GM23338 (cell line): Measurements from ENCODE around the gene GSDMA.

Experiments used
- CREB1 ChIP-seq: fragments of 250-450 bp; sonication (Bioruptor Pico); IDR thresholded peaks from 2 replicates; pipeline ENCODE4 v1.5.0; 2020; ENCODE audit warnings: low read depth, mild to moderate bottlenecking, moderate library complexity
- EZH2 ChIP-seq: fragments of 200-600 bp; sonication (generic); IDR thresholded peaks from one replicate; pipeline ENCODE4 v1.8.0; 2017; ENCODE audit warnings: antibody characterized with exemption, mild to moderate bottlenecking, low read depth; ENCODE audit not compliant: unreplicated experiment
- EZH2phosphoT487 ChIP-seq: fragments of 200-600 bp; sonication (generic); IDR thresholded peaks from one replicate; pipeline ENCODE4 v1.8.1; 2018; ENCODE audit warnings: antibody characterized with exemption; ENCODE audit not compliant: unreplicated experiment
- JUNB ChIP-seq: IDR thresholded peaks from one replicate; pipeline ENCODE4 v1.6.1; 2016; ENCODE audit warnings: antibody characterized with exemption; ENCODE audit not compliant: unreplicated experiment
- POLR2AphosphoS5 ChIP-seq: IDR thresholded peaks from 2 replicates; pipeline ENCODE4 v1.6.1; 2016; ENCODE audit warnings: antibody characterized with exemption, low read depth
- STAT1 ChIP-seq: IDR thresholded peaks from one replicate; pipeline ENCODE4 v1.6.1; 2016; ENCODE audit warnings: antibody characterized with exemption; ENCODE audit not compliant: unreplicated experiment
- ZNF114 ChIP-seq: fragments of 250-450 bp; sonication (Bioruptor Pico); IDR thresholded peaks from 2 replicates; pipeline ENCODE4 v1.5.0; 2020; ENCODE audit warnings: mild to moderate bottlenecking, moderate library complexity
- ZNF331 ChIP-seq: fragments of 250-450 bp; sonication (Bioruptor Pico); IDR thresholded peaks from 2 replicates; pipeline ENCODE4 v1.5.0; 2020; ENCODE audit warnings: low read depth, mild to moderate bottlenecking, moderate library complexity
- TF ChIP-seq, protein P1 (sequence below), 2 experiments: fragments of 200-600 bp in 1 of 2; sonication (generic) in 1 of 2; conservative IDR thresholded peaks; 2 replicates each; pipeline versions ENCODE4 v1.5.1 to v1.6.1; 2016 to 2017; ENCODE audit warnings: antibody characterized with exemption in 2 of 2, low read depth in 2 of 2, mild to moderate bottlenecking in 2 of 2, moderate library complexity in 1 of 2
- TF ChIP-seq, protein P2 (sequence below): IDR thresholded peaks from 2 replicates; pipeline ENCODE4 v1.6.1; 2016; ENCODE audit warnings: antibody characterized with exemption
- TF ChIP-seq, protein P3 (sequence below): IDR thresholded peaks from one replicate; pipeline ENCODE4 v1.6.1; 2018; ENCODE audit warnings: antibody characterized with exemption; ENCODE audit not compliant: unreplicated experiment
- TF ChIP-seq, protein P4 (sequence below): fragments of 250-450 bp; sonication (Bioruptor Pico); IDR thresholded peaks from 2 replicates; pipeline ENCODE4 v1.5.0; 2020; ENCODE audit warnings: mild to moderate bottlenecking, moderate library complexity

DNA sequence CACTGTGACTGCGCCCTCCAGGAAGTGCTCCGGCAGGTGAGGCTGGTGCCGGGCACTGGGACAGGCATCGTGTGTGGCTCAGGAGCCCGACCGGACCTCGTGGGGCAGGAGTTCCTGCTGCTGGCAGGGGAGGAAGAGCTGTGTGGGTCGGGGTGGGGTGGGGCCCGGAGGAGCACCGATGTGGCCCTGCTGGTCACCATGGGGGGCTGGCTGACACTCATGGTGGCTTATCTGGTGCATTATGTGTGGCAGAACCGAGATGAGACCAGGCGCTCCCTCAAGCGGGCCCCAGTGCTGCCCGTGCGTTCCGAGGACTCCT, 18.5 kb upstream of the GSDMA start:
- TF ChIP-seq, protein P1, sequence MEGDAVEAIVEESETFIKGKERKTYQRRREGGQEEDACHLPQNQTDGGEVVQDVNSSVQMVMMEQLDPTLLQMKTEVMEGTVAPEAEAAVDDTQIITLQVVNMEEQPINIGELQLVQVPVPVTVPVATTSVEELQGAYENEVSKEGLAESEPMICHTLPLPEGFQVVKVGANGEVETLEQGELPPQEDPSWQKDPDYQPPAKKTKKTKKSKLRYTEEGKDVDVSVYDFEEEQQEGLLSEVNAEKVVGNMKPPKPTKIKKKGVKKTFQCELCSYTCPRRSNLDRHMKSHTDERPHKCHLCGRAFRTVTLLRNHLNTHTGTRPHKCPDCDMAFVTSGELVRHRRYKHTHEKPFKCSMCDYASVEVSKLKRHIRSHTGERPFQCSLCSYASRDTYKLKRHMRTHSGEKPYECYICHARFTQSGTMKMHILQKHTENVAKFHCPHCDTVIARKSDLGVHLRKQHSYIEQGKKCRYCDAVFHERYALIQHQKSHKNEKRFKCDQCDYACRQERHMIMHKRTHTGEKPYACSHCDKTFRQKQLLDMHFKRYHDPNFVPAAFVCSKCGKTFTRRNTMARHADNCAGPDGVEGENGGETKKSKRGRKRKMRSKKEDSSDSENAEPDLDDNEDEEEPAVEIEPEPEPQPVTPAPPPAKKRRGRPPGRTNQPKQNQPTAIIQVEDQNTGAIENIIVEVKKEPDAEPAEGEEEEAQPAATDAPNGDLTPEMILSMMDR (conservative IDR thresholded peaks at IDR 0.05; ENCODE audit: low read depth in 2 of 2) = no peak
- TF ChIP-seq ZNF331 (no peak), ZNF114 (CRISPR knock-in tag) (no peak), EZH2 (no peak), POLR2AphosphoS5 (no peak), JUNB (no peak), CREB1 (CRISPR knock-in tag) (no peak), EZH2phosphoT487 (no peak), STAT1 (no peak)
- TF ChIP-seq, protein P2, sequence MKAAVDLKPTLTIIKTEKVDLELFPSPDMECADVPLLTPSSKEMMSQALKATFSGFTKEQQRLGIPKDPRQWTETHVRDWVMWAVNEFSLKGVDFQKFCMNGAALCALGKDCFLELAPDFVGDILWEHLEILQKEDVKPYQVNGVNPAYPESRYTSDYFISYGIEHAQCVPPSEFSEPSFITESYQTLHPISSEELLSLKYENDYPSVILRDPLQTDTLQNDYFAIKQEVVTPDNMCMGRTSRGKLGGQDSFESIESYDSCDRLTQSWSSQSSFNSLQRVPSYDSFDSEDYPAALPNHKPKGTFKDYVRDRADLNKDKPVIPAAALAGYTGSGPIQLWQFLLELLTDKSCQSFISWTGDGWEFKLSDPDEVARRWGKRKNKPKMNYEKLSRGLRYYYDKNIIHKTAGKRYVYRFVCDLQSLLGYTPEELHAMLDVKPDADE = no peak
- TF ChIP-seq, protein P3, sequence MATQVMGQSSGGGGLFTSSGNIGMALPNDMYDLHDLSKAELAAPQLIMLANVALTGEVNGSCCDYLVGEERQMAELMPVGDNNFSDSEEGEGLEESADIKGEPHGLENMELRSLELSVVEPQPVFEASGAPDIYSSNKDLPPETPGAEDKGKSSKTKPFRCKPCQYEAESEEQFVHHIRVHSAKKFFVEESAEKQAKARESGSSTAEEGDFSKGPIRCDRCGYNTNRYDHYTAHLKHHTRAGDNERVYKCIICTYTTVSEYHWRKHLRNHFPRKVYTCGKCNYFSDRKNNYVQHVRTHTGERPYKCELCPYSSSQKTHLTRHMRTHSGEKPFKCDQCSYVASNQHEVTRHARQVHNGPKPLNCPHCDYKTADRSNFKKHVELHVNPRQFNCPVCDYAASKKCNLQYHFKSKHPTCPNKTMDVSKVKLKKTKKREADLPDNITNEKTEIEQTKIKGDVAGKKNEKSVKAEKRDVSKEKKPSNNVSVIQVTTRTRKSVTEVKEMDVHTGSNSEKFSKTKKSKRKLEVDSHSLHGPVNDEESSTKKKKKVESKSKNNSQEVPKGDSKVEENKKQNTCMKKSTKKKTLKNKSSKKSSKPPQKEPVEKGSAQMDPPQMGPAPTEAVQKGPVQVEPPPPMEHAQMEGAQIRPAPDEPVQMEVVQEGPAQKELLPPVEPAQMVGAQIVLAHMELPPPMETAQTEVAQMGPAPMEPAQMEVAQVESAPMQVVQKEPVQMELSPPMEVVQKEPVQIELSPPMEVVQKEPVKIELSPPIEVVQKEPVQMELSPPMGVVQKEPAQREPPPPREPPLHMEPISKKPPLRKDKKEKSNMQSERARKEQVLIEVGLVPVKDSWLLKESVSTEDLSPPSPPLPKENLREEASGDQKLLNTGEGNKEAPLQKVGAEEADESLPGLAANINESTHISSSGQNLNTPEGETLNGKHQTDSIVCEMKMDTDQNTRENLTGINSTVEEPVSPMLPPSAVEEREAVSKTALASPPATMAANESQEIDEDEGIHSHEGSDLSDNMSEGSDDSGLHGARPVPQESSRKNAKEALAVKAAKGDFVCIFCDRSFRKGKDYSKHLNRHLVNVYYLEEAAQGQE = no peak
- TF ChIP-seq, protein P4, sequence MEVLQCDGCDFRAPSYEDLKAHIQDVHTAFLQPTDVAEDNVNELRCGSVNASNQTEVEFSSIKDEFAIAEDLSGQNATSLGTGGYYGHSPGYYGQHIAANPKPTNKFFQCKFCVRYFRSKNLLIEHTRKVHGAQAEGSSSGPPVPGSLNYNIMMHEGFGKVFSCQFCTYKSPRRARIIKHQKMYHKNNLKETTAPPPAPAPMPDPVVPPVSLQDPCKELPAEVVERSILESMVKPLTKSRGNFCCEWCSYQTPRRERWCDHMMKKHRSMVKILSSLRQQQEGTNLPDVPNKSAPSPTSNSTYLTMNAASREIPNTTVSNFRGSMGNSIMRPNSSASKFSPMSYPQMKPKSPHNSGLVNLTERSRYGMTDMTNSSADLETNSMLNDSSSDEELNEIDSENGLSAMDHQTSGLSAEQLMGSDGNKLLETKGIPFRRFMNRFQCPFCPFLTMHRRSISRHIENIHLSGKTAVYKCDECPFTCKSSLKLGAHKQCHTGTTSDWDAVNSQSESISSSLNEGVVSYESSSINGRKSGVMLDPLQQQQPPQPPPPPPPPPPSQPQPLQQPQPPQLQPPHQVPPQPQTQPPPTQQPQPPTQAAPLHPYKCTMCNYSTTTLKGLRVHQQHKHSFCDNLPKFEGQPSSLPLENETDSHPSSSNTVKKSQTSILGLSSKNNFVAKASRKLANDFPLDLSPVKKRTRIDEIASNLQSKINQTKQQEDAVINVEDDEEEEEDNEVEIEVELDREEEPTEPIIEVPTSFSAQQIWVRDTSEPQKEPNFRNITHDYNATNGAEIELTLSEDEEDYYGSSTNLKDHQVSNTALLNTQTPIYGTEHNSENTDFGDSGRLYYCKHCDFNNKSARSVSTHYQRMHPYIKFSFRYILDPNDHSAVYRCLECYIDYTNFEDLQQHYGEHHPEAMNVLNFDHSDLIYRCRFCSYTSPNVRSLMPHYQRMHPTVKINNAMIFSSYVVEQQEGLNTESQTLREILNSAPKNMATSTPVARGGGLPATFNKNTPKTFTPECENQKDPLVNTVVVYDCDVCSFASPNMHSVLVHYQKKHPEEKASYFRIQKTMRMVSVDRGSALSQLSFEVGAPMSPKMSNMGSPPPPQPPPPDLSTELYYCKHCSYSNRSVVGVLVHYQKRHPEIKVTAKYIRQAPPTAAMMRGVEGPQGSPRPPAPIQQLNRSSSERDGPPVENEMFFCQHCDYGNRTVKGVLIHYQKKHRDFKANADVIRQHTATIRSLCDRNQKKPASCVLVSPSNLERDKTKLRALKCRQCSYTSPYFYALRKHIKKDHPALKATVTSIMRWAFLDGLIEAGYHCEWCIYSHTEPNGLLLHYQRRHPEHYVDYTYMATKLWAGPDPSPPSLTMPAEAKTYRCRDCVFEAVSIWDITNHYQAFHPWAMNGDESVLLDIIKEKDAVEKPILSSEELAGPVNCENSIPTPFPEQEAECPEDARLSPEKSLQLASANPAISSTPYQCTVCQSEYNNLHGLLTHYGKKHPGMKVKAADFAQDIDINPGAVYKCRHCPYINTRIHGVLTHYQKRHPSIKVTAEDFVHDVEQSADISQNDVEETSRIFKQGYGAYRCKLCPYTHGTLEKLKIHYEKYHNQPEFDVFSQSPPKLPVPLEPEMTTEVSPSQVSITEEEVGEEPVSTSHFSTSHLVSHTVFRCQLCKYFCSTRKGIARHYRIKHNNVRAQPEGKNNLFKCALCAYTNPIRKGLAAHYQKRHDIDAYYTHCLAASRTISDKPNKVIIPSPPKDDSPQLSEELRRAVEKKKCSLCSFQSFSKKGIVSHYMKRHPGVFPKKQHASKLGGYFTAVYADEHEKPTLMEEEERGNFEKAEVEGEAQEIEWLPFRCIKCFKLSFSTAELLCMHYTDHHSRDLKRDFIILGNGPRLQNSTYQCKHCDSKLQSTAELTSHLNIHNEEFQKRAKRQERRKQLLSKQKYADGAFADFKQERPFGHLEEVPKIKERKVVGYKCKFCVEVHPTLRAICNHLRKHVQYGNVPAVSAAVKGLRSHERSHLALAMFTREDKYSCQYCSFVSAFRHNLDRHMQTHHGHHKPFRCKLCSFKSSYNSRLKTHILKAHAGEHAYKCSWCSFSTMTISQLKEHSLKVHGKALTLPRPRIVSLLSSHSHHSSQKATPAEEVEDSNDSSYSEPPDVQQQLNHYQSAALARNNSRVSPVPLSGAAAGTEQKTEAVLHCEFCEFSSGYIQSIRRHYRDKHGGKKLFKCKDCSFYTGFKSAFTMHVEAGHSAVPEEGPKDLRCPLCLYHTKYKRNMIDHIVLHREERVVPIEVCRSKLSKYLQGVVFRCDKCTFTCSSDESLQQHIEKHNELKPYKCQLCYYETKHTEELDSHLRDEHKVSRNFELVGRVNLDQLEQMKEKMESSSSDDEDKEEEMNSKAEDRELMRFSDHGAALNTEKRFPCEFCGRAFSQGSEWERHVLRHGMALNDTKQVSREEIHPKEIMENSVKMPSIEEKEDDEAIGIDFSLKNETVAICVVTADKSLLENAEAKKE (CRISPR knock-in tag) = no peak
